Nephron progenitor cell (in vitro differentiated cells): Measurements from ENCODE around the gene ARL13B.

ENCODE experiments used
- DNase-seq: peaks from one replicate; pipeline ENCODE4 v3.0.0; 2021
- H3K27ac Mint-ChIP-seq: 2 replicates; pipeline ENCODE4 v1.8.0; 2021; ENCODE audit warnings: mild to moderate bottlenecking, moderate library complexity, mixed read lengths
- H3K27me3 Mint-ChIP-seq: 2 replicates; pipeline ENCODE4 v1.8.0; 2021; ENCODE audit warnings: mild to moderate bottlenecking, low read depth, mixed read lengths; ENCODE audit not compliant: poor library complexity
- H3K36me3 Mint-ChIP-seq: 2 replicates; pipeline ENCODE4 v1.8.0; 2021; ENCODE audit warnings: low read depth, mixed read lengths
- H3K4me1 Mint-ChIP-seq: 2 replicates; pipeline ENCODE4 v1.8.0; 2021; ENCODE audit warnings: mixed read lengths
- H3K4me3 Mint-ChIP-seq: 2 replicates; pipeline ENCODE4 v1.8.0; 2021; ENCODE audit warnings: mild to moderate bottlenecking, moderate library complexity, mixed read lengths
- H3K9me3 Mint-ChIP-seq: 2 replicates; pipeline ENCODE4 v1.8.0; 2021; ENCODE audit warnings: mild to moderate bottlenecking, moderate library complexity, mixed read lengths
- TF ChIP-seq, protein P1 (sequence below): fragments of 200-600 bp; sonication (generic); IDR thresholded peaks from 2 replicates; pipeline ENCODE4 v1.5.0; 2021; ENCODE audit warnings: antibody characterized with exemption

Gene ARL13B

DNA sequence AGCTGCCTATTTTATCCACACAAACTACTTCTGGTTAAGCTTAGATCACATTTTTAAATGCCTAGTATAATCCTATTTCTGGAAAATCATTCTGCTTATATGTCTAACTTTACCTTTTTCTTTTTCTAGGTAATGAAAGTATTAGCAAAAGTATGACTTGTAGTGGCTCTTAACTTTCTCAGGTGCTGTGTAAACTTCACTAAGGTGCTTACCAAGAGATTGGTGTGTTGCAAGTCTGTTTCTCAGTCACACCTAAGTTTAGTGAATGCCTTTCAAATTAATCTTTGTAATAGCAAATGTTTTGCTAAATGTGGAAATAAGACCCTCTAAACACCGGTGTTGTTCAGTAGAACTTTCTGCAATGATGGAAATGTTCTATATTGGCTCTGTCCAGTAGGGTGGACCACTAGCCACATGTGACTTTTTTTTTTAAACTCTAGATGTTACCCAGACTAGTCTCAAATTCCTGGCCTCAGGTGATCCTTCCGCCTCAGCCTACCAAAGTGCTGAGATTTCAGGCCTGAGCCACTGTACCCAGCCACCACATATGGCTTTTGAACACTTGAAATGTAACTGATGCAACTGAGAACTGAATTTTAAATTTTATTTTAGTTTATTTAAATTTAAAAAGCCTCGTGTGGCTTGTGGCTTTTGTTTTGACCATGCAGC is 22.0 kb downstream of the ARL13B start:
- H3K27ac Mint-ChIP-seq, result no peak overlapping the region
- TF ChIP-seq, protein P1, sequence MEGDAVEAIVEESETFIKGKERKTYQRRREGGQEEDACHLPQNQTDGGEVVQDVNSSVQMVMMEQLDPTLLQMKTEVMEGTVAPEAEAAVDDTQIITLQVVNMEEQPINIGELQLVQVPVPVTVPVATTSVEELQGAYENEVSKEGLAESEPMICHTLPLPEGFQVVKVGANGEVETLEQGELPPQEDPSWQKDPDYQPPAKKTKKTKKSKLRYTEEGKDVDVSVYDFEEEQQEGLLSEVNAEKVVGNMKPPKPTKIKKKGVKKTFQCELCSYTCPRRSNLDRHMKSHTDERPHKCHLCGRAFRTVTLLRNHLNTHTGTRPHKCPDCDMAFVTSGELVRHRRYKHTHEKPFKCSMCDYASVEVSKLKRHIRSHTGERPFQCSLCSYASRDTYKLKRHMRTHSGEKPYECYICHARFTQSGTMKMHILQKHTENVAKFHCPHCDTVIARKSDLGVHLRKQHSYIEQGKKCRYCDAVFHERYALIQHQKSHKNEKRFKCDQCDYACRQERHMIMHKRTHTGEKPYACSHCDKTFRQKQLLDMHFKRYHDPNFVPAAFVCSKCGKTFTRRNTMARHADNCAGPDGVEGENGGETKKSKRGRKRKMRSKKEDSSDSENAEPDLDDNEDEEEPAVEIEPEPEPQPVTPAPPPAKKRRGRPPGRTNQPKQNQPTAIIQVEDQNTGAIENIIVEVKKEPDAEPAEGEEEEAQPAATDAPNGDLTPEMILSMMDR, result no peak
- no peak for DNase-seq
- no peaks in the 10 kb centered on the region for H3K4me1 Mint-ChIP-seq
- no peaks in the 10 kb centered on the region for H3K27me3 Mint-ChIP-seq
- H3K4me3 Mint-ChIP-seq, result no peak overlapping the region
- no peaks in the 10 kb centered on the region for H3K9me3 Mint-ChIP-seq
- peaks cover 19% of the 10 kb centered on the region for H3K36me3 Mint-ChIP-seq

DNA sequence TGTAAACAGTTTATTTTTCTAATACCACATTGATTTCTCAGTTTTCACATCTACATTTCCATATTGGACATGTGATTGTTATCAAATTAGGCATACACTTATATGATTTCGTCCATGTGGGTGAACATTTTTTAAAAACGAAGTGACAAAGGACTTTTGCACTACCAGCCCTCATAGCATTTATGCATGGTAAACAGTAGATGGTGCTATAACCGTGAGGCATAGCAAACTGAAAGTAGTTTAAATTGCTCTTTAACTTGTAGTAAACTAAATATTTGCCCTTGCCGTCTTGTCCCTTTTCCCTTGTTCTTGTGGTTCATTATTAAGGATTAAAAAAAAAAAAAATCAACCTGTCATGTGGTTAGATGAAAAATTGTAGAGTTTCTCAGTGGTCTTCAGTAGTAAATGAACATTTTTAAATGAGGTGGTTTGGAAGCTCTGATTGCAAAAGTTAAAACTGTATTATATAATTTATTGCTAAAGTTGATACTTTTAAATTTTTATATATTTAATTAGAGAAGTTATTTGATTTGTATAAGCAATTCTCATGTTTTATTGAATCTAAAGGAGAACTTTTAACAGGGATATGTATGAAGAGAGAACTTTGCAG is 24.5 kb downstream of the ARL13B start:
- no peaks in the 10 kb centered on the region for H3K4me1 Mint-ChIP-seq
- H3K4me3 Mint-ChIP-seq, result no peak overlapping the region
- no peaks in the 10 kb centered on the region for H3K9me3 Mint-ChIP-seq
- TF ChIP-seq, protein P1, result peak; percentile 67
- no peak for DNase-seq
- no peak overlapping the region for H3K27ac Mint-ChIP-seq
- H3K36me3 Mint-ChIP-seq, result peaks cover 16% of the 10 kb centered on the region
- no peaks in the 10 kb centered on the region for H3K27me3 Mint-ChIP-seq

GRCh38 chr3:94008253-94008652 is 28.3 kb downstream of the ARL13B start:
- Mint-ChIP-seq H3K27me3 (no peaks in the 10 kb centered on the region), H3K27ac (no peak overlapping the region), H3K4me1 (no peaks in the 10 kb centered on the region), H3K36me3 (peaks cover 25% of the 10 kb centered on the region), H3K4me3 (no peak overlapping the region), H3K9me3 (no peaks in the 10 kb centered on the region)
- TF ChIP-seq, protein P1, result no peak
- no peak for DNase-seq

GRCh38 chr3:94009608-94010007 is 29.7 kb downstream of the ARL13B start:
- Mint-ChIP-seq H3K9me3 (no peaks in the 10 kb centered on the region), H3K4me3 (no peak overlapping the region), H3K4me1 (no peaks in the 10 kb centered on the region), H3K36me3 (peaks cover 29% of the 10 kb centered on the region), H3K27ac (no peak overlapping the region), H3K27me3 (no peaks in the 10 kb centered on the region)
- no peak for DNase-seq
- TF ChIP-seq, protein P1, result no peak

- Mint-ChIP-seq H3K27ac (no peak overlapping the region), H3K27me3 (no peaks in the 10 kb centered on the region)
- TF ChIP-seq, protein P1, result no peak
These were observed 31.3 kb downstream of the ARL13B start for GRCh38 chr3:94011233-94011711.

GRCh38 chr3:94012185-94012584 is 32.2 kb downstream of the ARL13B start:
- no peak overlapping the region for H3K4me3 Mint-ChIP-seq
- no peaks in the 10 kb centered on the region for H3K9me3 Mint-ChIP-seq
- H3K27me3 Mint-ChIP-seq, result no peaks in the 10 kb centered on the region
- no peaks in the 10 kb centered on the region for H3K4me1 Mint-ChIP-seq
- H3K27ac Mint-ChIP-seq, result no peak overlapping the region
- TF ChIP-seq, protein P1, result no peak
- peaks cover 27% of the 10 kb centered on the region for H3K36me3 Mint-ChIP-seq
- no peak for DNase-seq

More at GRCh38 chr3:94011233-94011711, 31.3 kb downstream of the ARL13B start:
- peaks cover 33% of the 10 kb centered on the region for H3K36me3 Mint-ChIP-seq
- no peak overlapping the region for H3K4me3 Mint-ChIP-seq
- DNase-seq, result no peak
- H3K4me1 Mint-ChIP-seq, result no peaks in the 10 kb centered on the region
- no peaks in the 10 kb centered on the region for H3K9me3 Mint-ChIP-seq
